ENCODE data around the gene POLR3B.
"Not testable (repeated sequence)": the region's sequence is repeated elsewhere in the genome, so short reads cannot be mapped to it uniquely, and the experiment has no call there.

POLR3B gene

DNA sequence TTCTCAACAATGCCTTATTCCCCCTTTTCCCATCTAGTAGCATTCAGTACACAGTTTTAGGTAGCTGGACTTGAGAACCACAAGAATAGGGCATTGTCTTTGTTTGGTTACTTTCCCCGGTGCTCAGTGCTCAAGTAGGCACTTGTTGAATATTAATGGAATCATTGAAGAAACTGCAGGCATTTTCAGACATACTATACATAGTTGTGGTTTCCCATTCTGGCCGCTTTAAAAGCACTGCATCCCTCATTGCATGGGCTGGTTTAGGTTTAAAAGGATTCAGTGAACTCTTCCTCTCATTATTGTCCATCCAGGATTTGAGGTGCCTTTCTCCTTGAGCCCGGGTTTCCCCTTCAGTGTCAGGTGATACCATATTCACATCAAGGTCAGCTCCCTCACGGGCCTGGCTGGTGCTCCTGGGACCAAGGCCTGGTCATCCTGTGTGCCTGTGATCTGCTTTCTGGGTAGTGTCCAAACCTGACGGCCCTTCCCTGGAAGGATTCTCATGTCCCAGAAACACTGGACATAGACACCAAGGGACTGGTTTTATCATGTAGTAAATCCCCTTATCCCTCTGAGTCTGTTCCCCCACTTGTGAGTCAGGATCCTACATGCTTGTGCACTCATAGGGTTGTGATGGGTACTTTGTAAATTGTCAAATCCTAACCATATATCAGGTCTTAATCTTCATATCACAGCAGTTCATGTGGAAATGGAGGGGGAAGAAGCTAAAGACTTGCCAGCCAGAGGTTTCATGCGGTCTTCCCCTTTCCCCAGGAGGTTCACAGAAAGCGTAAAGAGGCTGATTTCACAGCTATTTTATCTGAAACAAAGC is 47.7 kb upstream of the POLR3B start:
- Histone ChIP-seq H3K27ac (replicated peaks) (peak overlapping the region; percentile 10), H3K27me3 (ENCODE audit: insufficient read depth, poor library complexity, severe bottlenecking) (no peaks in the 10 kb centered on the region), H3K4me3 (replicated peaks; ENCODE audit: insufficient read depth, low read length) (no peak overlapping the region)
- TF ChIP-seq, protein P1, sequence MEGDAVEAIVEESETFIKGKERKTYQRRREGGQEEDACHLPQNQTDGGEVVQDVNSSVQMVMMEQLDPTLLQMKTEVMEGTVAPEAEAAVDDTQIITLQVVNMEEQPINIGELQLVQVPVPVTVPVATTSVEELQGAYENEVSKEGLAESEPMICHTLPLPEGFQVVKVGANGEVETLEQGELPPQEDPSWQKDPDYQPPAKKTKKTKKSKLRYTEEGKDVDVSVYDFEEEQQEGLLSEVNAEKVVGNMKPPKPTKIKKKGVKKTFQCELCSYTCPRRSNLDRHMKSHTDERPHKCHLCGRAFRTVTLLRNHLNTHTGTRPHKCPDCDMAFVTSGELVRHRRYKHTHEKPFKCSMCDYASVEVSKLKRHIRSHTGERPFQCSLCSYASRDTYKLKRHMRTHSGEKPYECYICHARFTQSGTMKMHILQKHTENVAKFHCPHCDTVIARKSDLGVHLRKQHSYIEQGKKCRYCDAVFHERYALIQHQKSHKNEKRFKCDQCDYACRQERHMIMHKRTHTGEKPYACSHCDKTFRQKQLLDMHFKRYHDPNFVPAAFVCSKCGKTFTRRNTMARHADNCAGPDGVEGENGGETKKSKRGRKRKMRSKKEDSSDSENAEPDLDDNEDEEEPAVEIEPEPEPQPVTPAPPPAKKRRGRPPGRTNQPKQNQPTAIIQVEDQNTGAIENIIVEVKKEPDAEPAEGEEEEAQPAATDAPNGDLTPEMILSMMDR (IDR thresholded peaks at IDR 0.05; ENCODE audit: insufficient read depth, low read length): no peak
- TF ChIP-seq SPI1 (IDR thresholded peaks at IDR 0.05; ENCODE audit: borderline replicate concordance, low read depth): no peak
- TF ChIP-seq, protein P2, sequence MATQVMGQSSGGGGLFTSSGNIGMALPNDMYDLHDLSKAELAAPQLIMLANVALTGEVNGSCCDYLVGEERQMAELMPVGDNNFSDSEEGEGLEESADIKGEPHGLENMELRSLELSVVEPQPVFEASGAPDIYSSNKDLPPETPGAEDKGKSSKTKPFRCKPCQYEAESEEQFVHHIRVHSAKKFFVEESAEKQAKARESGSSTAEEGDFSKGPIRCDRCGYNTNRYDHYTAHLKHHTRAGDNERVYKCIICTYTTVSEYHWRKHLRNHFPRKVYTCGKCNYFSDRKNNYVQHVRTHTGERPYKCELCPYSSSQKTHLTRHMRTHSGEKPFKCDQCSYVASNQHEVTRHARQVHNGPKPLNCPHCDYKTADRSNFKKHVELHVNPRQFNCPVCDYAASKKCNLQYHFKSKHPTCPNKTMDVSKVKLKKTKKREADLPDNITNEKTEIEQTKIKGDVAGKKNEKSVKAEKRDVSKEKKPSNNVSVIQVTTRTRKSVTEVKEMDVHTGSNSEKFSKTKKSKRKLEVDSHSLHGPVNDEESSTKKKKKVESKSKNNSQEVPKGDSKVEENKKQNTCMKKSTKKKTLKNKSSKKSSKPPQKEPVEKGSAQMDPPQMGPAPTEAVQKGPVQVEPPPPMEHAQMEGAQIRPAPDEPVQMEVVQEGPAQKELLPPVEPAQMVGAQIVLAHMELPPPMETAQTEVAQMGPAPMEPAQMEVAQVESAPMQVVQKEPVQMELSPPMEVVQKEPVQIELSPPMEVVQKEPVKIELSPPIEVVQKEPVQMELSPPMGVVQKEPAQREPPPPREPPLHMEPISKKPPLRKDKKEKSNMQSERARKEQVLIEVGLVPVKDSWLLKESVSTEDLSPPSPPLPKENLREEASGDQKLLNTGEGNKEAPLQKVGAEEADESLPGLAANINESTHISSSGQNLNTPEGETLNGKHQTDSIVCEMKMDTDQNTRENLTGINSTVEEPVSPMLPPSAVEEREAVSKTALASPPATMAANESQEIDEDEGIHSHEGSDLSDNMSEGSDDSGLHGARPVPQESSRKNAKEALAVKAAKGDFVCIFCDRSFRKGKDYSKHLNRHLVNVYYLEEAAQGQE (IDR thresholded peaks at IDR 0.05; ENCODE audit: insufficient replicate concordance, low read depth): no peak
- TF ChIP-seq POLR2AphosphoS5 (IDR thresholded peaks at IDR 0.05; ENCODE audit: low read depth): no peak
- no peak for TF ChIP-seq GABPA (IDR thresholded peaks at IDR 0.05; ENCODE audit: low read depth)
- no peak for DNase-seq (ENCODE audit: low read depth in 1 of 2, low spot score in 1 of 2)

DNA sequence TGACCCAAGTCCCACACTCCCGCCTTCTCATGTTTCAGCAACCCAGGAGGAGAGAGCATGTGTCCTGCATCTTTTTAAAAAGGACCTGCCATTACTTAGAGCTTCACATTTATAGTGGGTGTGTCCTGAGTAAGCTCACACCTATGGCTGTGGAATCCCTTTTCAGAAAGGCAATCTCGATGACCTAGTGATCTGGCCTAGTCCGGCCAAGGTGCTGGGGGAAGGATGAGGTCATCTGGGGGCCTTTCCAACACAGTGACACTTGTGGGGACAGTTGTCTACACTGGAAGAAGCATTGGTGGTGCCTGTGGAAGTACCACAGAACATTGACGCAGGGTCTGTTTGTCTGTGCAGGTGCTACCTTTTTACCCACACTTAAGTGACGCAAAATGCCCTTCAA is 46.9 kb upstream of the POLR3B start:
- Histone ChIP-seq H3K4me3 (replicated peaks; ENCODE audit: insufficient read depth, low read length) (no peak overlapping the region), H3K27ac (replicated peaks) (peak overlapping the region; percentile 10)

DNA sequence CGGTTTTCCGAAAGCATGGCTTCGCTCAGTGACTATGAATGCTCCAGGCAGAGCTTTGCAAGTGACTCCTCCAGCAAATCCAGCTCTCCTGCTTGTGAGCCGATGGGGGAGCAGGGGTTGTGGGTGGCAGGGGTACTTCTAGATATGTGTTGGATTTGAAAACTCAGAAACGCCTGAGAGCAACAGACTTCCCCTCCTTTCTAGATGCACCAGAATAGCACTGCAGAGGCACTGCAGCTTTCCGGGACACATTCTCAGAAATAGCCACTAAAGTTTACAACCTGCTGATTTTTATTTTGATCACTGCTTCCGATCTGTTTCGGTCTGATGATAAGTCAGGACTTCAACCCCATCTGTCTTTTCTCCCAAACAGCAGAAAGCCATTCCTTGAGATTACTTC is 46.4 kb upstream of the POLR3B start:
- DNase-seq (ENCODE audit: low read depth in 1 of 2, low spot score in 1 of 2): no peak
- no peak for TF ChIP-seq POLR2AphosphoS5 (IDR thresholded peaks at IDR 0.05; ENCODE audit: low read depth)
- TF ChIP-seq, protein P2 (IDR thresholded peaks at IDR 0.05; ENCODE audit: insufficient replicate concordance, low read depth): no peak
- no peak for TF ChIP-seq SPI1 (IDR thresholded peaks at IDR 0.05; ENCODE audit: borderline replicate concordance, low read depth)
- TF ChIP-seq, protein P1 (IDR thresholded peaks at IDR 0.05; ENCODE audit: insufficient read depth, low read length): no peak
- no peak for TF ChIP-seq GABPA (IDR thresholded peaks at IDR 0.05; ENCODE audit: low read depth)
- no peaks in the 10 kb centered on the region for H3K27me3 ChIP-seq (ENCODE audit: insufficient read depth, poor library complexity, severe bottlenecking)
- peak overlapping the region; percentile 10 for H3K27ac ChIP-seq (replicated peaks)
- no peak overlapping the region for H3K4me3 ChIP-seq (replicated peaks; ENCODE audit: insufficient read depth, low read length)

More for the DNA sequence above, 46.9 kb upstream of the POLR3B start:
- DNase-seq (ENCODE audit: low read depth in 1 of 2, low spot score in 1 of 2): no peak
- TF ChIP-seq GABPA (IDR thresholded peaks at IDR 0.05; ENCODE audit: low read depth) (no peak), POLR2AphosphoS5 (IDR thresholded peaks at IDR 0.05; ENCODE audit: low read depth) (no peak), SPI1 (IDR thresholded peaks at IDR 0.05; ENCODE audit: borderline replicate concordance, low read depth) (no peak)
- TF ChIP-seq, protein P2 (IDR thresholded peaks at IDR 0.05; ENCODE audit: insufficient replicate concordance, low read depth): no peak
- TF ChIP-seq, protein P1 (IDR thresholded peaks at IDR 0.05; ENCODE audit: insufficient read depth, low read length): no peak
- no peaks in the 10 kb centered on the region for H3K27me3 ChIP-seq (ENCODE audit: insufficient read depth, poor library complexity, severe bottlenecking)

DNA sequence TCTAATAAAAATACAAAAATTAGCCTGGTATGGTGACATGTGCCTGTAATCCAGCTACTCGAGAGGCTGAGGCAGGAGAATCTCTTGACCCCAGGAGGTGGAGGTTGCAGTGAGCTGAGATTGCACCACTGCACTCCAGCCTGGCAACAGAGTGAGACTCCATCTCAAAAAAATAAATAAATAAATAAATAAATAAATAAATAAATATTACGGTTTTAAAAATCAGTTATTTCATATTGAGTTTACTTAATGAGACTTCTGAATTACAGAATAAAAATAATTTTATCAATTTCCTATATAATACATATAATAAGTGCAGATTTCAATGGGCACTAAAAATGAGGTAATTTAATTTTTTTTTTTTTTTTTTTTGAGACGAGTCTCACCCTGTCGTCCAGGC is 44.1 kb upstream of the POLR3B start:
- H3K27ac ChIP-seq (replicated peaks); DNase-seq (ENCODE audit: low read depth in 1 of 2, low spot score in 1 of 2); H3K27me3 ChIP-seq (ENCODE audit: insufficient read depth, poor library complexity, severe bottlenecking); H3K4me3 ChIP-seq (replicated peaks; ENCODE audit: insufficient read depth, low read length): not testable (repeated sequence)
